ENCODE data around the gene SPATA31E1. TPM values are rescaled to one million over a fixed set of nuclear protein-coding genes. Genes with fewer than 3 reads are reported as not detected.
A peak's percentile ranks its signal among the peaks of the same experiment; 100 is the strongest.

The SPATA31E1 gene
- total and polyA plus RNA-seq, 9 of the 15 experiments (the other 6 are each of a cell fraction or from before 2014, with no cell fraction given) = not detected

DNA sequence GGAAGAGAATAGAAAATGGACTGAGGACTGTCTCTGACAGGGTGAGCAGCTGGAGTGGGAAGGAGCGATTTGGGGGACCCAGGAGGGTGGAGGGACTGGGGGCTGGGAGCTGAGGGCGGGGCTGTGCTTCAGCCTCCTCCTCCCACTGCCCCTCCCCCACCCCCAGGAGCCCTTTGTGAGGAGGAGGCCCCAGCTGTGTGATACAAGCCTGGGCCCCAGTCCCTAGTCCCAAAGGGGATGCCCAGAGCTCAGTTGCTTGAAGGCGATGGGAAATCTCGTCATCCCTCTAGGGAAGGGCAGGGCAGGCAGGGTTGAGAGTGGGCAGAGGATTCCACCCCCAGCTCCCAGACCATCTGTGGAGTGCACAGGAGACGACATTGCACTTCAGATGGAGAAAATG lies at the start of gene SPATA31E1 (continued):
- TF ChIP-seq HNRNPLL (IDR thresholded peaks at IDR 0.05; ENCODE audit: low read depth, low read length, poor library complexity, severe bottlenecking) = no peak

DNA sequence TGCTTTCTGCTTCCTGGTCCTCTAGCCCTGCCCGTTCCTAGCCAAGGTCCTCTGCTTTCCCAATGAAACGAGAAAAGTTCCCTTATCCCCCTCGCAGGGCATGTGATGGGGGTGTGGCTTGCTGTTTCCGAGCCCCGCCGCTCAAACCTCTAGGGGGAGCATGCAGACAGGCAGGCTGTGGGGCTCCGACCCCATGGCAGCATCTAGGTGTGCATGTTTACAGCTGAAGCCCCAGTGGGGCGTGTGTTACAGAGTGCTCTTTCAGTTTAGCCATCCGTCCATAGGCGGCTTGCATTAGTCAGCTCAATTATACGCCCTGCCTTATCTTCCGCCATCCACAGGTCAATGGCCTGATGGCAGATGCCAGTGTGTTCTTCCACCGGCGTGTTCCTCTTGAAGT lies 48.3 kb upstream of the SPATA31E1 start:
- peak; percentile 89 for ATAC-seq
- no TSS peak for BruUV-seq (replicated peaks)
- ChIA-PET POLR2A (no interaction called here), CTCF (ENCODE audit: low intra/inter-chr PET ratio) (interaction anchor here (0.6 kb wide), 1 partner anchor 554 kb away, joined by 3 read pairs; no protein-coding TSS in a partner anchor)
- Histone ChIP-seq H3K9me3 (replicated peaks; ENCODE audit: control insufficient read depth, insufficient read depth, low read depth, low read length) (no peaks in the 10 kb centered on the region), H3K36me3 (ENCODE audit: control insufficient read depth, insufficient read depth, low read length) (no peaks in the 10 kb centered on the region), H3K27me3 (ENCODE audit: control insufficient read depth in 2 of 2, insufficient read depth in 2 of 2, low read length in 2 of 2) (peaks cover 5 to 26% of the 10 kb centered on the region in 2 experiments; a peak in 4 of 5 replicates), H3K9me1 (ENCODE audit: control insufficient read depth, insufficient read depth, low read length) (no peaks in the 10 kb centered on the region), H2AFZ (ENCODE audit: low read depth, low read length) (peak overlapping the region; percentile 68), H3K4me3 (no peak overlapping the region), H4K20me1 (replicated peaks; ENCODE audit: control insufficient read depth, insufficient read depth, low read length) (no peaks in the 10 kb centered on the region; the same call in 1 of the 2 replicates), H3K9ac (ENCODE audit: insufficient read depth in 1 of 2, low read depth in 2 of 2, low read length in 2 of 2) (no peak overlapping the region), H3K79me2 (ENCODE audit: control insufficient read depth, insufficient read depth, low read length) (no peaks in the 10 kb centered on the region), H3K4me2 (ENCODE audit: insufficient read depth, low read length) (peak overlapping the region; percentile 53), H3K27ac (ENCODE audit: extremely low read depth, low read depth, low read length) (no peak overlapping the region), H3K4me1 (replicated peaks in 1 of 2; ENCODE audit: control insufficient read depth in 2 of 2, insufficient read depth in 2 of 2, low read length in 2 of 2) (no peaks in the 10 kb centered on the region; a peak in 1 of 5 replicates)
- DNase-seq (ENCODE audit: extremely low read depth in 1 of 4, low spot score in 3 of 4) = peak in 3 of 4 experiments; percentile 11 to 60 (median 20)
- intact Hi-C loops (cut with micrococcal nuclease) (no loop called here), in situ Hi-C loops (cut with MboI) (no loop called here)
- no peak for FAIRE-seq
- 3% methylated on average over 12 of the region's 14 CpGs for WGBS (ENCODE audit: insufficient coverage, low coverage, missing lambda C conversion rate)
- no peak for TF ChIP-seq FOXP1 (CRISPR knock-in tag; IDR thresholded peaks at IDR 0.05)
- TF ChIP-seq HDAC3 (IDR thresholded peaks at IDR 0.05; ENCODE audit: borderline replicate concordance, partially characterized antibody) = no peak
- TF ChIP-seq, protein P1, sequence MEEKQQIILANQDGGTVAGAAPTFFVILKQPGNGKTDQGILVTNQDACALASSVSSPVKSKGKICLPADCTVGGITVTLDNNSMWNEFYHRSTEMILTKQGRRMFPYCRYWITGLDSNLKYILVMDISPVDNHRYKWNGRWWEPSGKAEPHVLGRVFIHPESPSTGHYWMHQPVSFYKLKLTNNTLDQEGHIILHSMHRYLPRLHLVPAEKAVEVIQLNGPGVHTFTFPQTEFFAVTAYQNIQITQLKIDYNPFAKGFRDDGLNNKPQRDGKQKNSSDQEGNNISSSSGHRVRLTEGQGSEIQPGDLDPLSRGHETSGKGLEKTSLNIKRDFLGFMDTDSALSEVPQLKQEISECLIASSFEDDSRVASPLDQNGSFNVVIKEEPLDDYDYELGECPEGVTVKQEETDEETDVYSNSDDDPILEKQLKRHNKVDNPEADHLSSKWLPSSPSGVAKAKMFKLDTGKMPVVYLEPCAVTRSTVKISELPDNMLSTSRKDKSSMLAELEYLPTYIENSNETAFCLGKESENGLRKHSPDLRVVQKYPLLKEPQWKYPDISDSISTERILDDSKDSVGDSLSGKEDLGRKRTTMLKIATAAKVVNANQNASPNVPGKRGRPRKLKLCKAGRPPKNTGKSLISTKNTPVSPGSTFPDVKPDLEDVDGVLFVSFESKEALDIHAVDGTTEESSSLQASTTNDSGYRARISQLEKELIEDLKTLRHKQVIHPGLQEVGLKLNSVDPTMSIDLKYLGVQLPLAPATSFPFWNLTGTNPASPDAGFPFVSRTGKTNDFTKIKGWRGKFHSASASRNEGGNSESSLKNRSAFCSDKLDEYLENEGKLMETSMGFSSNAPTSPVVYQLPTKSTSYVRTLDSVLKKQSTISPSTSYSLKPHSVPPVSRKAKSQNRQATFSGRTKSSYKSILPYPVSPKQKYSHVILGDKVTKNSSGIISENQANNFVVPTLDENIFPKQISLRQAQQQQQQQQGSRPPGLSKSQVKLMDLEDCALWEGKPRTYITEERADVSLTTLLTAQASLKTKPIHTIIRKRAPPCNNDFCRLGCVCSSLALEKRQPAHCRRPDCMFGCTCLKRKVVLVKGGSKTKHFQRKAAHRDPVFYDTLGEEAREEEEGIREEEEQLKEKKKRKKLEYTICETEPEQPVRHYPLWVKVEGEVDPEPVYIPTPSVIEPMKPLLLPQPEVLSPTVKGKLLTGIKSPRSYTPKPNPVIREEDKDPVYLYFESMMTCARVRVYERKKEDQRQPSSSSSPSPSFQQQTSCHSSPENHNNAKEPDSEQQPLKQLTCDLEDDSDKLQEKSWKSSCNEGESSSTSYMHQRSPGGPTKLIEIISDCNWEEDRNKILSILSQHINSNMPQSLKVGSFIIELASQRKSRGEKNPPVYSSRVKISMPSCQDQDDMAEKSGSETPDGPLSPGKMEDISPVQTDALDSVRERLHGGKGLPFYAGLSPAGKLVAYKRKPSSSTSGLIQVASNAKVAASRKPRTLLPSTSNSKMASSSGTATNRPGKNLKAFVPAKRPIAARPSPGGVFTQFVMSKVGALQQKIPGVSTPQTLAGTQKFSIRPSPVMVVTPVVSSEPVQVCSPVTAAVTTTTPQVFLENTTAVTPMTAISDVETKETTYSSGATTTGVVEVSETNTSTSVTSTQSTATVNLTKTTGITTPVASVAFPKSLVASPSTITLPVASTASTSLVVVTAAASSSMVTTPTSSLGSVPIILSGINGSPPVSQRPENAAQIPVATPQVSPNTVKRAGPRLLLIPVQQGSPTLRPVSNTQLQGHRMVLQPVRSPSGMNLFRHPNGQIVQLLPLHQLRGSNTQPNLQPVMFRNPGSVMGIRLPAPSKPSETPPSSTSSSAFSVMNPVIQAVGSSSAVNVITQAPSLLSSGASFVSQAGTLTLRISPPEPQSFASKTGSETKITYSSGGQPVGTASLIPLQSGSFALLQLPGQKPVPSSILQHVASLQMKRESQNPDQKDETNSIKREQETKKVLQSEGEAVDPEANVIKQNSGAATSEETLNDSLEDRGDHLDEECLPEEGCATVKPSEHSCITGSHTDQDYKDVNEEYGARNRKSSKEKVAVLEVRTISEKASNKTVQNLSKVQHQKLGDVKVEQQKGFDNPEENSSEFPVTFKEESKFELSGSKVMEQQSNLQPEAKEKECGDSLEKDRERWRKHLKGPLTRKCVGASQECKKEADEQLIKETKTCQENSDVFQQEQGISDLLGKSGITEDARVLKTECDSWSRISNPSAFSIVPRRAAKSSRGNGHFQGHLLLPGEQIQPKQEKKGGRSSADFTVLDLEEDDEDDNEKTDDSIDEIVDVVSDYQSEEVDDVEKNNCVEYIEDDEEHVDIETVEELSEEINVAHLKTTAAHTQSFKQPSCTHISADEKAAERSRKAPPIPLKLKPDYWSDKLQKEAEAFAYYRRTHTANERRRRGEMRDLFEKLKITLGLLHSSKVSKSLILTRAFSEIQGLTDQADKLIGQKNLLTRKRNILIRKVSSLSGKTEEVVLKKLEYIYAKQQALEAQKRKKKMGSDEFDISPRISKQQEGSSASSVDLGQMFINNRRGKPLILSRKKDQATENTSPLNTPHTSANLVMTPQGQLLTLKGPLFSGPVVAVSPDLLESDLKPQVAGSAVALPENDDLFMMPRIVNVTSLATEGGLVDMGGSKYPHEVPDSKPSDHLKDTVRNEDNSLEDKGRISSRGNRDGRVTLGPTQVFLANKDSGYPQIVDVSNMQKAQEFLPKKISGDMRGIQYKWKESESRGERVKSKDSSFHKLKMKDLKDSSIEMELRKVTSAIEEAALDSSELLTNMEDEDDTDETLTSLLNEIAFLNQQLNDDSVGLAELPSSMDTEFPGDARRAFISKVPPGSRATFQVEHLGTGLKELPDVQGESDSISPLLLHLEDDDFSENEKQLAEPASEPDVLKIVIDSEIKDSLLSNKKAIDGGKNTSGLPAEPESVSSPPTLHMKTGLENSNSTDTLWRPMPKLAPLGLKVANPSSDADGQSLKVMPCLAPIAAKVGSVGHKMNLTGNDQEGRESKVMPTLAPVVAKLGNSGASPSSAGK (IDR thresholded peaks at IDR 0.05) = peak; percentile 50
- peak in 1 of 2 experiments; percentile 66; a peak in 1 of 4 replicates for TF ChIP-seq FOXA3 (CRISPR knock-in tag; conservative IDR thresholded peaks at IDR 0.05 in 1 of 2, IDR thresholded peaks at IDR 0.05 in 1 of 2)
- TF ChIP-seq, protein P2, sequence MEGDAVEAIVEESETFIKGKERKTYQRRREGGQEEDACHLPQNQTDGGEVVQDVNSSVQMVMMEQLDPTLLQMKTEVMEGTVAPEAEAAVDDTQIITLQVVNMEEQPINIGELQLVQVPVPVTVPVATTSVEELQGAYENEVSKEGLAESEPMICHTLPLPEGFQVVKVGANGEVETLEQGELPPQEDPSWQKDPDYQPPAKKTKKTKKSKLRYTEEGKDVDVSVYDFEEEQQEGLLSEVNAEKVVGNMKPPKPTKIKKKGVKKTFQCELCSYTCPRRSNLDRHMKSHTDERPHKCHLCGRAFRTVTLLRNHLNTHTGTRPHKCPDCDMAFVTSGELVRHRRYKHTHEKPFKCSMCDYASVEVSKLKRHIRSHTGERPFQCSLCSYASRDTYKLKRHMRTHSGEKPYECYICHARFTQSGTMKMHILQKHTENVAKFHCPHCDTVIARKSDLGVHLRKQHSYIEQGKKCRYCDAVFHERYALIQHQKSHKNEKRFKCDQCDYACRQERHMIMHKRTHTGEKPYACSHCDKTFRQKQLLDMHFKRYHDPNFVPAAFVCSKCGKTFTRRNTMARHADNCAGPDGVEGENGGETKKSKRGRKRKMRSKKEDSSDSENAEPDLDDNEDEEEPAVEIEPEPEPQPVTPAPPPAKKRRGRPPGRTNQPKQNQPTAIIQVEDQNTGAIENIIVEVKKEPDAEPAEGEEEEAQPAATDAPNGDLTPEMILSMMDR (IDR thresholded peaks at IDR 0.05 in 2 of 3, conservative IDR thresholded peaks at IDR 0.05 in 1 of 3; ENCODE audit: insufficient read depth in 2 of 3, low read depth in 1 of 3, low read length in 3 of 3) = peak; percentile 44 to 56 (median 55)

Data from K562 (cell line).